GM23338 (cell line): ENCODE results near the gene ARSB.

Source experiments
- CREB1 ChIP-seq: fragments of 250-450 bp; sonication (Bioruptor Pico); IDR thresholded peaks from 2 replicates; pipeline ENCODE4 v1.5.0; 2020; ENCODE audit warnings: low read depth, mild to moderate bottlenecking, moderate library complexity
- CTCF ChIP-seq, 2 experiments: fragments of 200-600 bp in 1 of 2; sonication (generic) in 1 of 2; conservative IDR thresholded peaks; 2 replicates each; pipeline versions ENCODE4 v1.5.1 to v1.6.1; 2016 to 2017; ENCODE audit warnings: antibody characterized with exemption in 2 of 2, low read depth in 2 of 2, mild to moderate bottlenecking in 2 of 2, moderate library complexity in 1 of 2
- ETS1 ChIP-seq: IDR thresholded peaks from 2 replicates; pipeline ENCODE4 v1.6.1; 2016; ENCODE audit warnings: antibody characterized with exemption
- EZH2 ChIP-seq: fragments of 200-600 bp; sonication (generic); IDR thresholded peaks from one replicate; pipeline ENCODE4 v1.8.0; 2017; ENCODE audit warnings: antibody characterized with exemption, mild to moderate bottlenecking, low read depth; ENCODE audit not compliant: unreplicated experiment
- EZH2phosphoT487 ChIP-seq: fragments of 200-600 bp; sonication (generic); IDR thresholded peaks from one replicate; pipeline ENCODE4 v1.8.1; 2018; ENCODE audit warnings: antibody characterized with exemption; ENCODE audit not compliant: unreplicated experiment
- JUNB ChIP-seq: IDR thresholded peaks from one replicate; pipeline ENCODE4 v1.6.1; 2016; ENCODE audit warnings: antibody characterized with exemption; ENCODE audit not compliant: unreplicated experiment
- NANOG ChIP-seq: IDR thresholded peaks from 2 replicates; pipeline ENCODE4 v1.6.1; 2016; ENCODE audit warnings: antibody characterized with exemption, borderline replicate concordance
- POLR2AphosphoS5 ChIP-seq: IDR thresholded peaks from 2 replicates; pipeline ENCODE4 v1.6.1; 2016; ENCODE audit warnings: antibody characterized with exemption, low read depth
- REST ChIP-seq: IDR thresholded peaks from one replicate; pipeline ENCODE4 v1.6.1; 2018; ENCODE audit warnings: antibody characterized with exemption; ENCODE audit not compliant: unreplicated experiment
- STAT1 ChIP-seq: IDR thresholded peaks from one replicate; pipeline ENCODE4 v1.6.1; 2016; ENCODE audit warnings: antibody characterized with exemption; ENCODE audit not compliant: unreplicated experiment
- ZNF114 ChIP-seq: fragments of 250-450 bp; sonication (Bioruptor Pico); IDR thresholded peaks from 2 replicates; pipeline ENCODE4 v1.5.0; 2020; ENCODE audit warnings: mild to moderate bottlenecking, moderate library complexity
- ZNF331 ChIP-seq: fragments of 250-450 bp; sonication (Bioruptor Pico); IDR thresholded peaks from 2 replicates; pipeline ENCODE4 v1.5.0; 2020; ENCODE audit warnings: low read depth, mild to moderate bottlenecking, moderate library complexity

GRCh38 chr5:79023348-79023747 is 38.2 kb upstream of the ARSB start:
- TF ChIP-seq EZH2 (no peak), CTCF (conservative IDR thresholded peaks at IDR 0.05; ENCODE audit: low read depth in 2 of 2) (no peak), POLR2AphosphoS5 (no peak), CREB1 (CRISPR knock-in tag) (no peak), EZH2phosphoT487 (no peak), REST (no peak), ETS1 (no peak), NANOG (no peak), JUNB (no peak), ZNF114 (CRISPR knock-in tag) (no peak), STAT1 (no peak), ZNF331 (CRISPR knock-in tag) (no peak)
